ENCODE results near the gene CUL9.

The CUL9 gene

DNA sequence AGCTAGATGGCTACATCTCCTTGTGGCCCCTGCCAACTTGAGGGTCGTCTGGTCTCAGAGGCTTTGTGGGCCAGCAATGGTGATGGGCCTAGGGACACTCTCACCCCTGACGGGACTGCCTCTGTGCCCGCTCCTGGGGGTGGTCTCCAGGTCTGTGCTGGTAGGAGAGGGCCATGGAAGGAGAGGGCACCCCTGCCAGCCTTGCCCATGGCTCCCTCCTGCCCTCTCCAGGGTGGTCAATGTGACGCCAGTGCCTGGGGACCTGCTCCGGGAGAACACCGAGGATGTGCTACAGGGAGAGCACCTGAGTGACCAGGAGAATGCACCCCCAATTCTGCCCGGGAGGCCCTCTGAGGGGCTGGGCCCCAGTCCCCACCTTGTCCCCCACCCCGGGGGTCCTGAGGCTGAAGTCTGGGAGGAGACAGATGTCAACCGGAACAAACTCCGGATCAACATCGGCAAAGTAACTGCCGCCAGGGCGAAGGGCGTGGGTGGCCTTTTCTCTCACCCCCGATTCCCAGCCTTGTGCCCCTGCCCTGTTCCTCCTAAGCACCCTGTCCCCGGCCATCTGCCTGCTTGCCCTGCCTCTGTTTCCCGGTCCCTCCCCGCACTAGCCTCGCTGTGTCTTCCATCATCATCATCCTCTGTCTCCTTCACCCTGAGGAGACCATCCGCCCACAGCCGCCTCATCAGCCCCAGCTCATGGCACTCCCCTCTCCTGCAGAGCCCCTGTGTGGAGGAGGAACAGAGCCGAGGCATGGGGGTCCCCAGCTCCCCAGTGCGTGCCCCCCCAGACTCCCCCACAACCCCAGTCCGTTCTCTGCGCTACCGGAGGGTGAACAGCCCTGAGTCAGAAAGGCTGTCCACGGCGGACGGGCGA is 77.1 kb downstream of the CUL9 start:
- DNase-seq, result no peak

DNA sequence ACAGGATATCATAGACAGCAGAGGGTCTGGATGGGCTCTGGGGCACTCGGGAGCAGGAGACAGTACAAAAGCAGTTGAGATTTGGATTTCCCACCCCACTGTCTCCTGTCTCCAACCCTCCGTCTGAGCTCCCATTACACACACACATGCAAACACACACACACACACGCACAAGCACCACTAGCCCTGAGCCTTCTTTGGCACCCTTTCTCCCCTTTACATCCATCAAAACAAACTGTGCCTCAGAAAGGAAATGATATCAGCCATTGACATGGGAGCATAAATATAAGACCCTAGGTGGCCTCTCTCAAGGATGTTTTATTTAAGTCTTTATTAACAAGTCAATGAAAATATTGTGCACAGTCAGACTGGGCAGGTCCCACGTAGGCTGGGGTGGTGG is 78.8 kb downstream of the CUL9 start:
- no peak for DNase-seq

DNA sequence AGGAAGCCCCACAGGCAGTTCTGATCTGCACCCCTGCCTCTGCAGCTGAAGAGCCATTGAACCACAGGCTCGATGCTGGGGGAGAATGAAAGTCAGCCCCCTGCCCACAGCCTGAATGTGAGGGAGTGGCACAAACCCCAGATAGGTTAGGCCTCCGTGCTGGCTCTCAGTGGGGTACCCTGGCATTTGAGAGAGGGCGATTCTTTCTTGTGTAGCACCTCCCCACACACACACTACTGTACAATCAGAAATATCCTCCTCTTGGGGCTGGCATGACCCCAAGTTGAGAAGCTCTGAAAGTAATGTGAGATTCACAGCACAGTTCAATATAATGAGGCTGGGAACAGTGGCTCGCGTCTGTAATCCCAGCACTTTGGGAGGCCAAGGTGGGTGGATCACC is 79.2 kb downstream of the CUL9 start:
- DNase-seq, result no peak

DNA sequence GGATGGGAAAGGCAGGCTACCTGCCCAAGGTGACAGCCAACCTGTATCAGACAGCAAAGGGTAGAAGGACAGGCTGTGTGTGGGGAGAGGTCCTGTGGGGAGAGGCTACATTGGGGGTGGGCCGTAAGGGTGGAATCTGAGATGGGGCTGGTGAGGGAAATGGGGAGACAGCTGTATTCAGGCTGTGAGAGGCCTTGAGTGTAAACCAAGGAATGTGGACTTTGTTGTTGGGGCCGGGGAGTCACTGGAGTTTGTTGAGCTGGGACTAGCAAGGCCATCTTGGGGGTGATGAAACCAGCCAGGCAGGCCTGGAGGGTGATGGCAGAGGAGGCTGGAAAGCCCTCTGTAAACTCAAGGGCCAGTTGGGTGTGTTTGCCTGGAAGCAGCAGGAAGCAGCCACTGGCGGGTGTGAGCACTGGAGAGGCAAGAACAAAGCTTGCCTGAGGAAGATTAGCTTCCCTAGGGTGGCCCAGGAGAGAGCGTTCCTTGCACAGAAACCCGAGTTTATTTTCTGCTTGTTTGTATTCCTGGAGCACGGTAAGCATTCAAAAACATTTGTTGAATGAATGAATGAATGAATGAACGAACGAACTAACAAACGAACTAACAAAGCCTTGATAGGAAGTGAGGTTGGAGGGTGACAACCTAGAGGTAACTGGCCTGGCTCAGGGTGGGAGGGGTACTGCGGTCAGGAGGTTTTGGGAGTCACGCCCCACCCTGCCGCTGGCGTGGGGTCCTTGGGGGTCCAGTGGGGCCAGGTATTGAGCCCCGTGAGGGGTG is 80.2 kb downstream of the CUL9 start:
- DNase-seq, result no peak

DNA sequence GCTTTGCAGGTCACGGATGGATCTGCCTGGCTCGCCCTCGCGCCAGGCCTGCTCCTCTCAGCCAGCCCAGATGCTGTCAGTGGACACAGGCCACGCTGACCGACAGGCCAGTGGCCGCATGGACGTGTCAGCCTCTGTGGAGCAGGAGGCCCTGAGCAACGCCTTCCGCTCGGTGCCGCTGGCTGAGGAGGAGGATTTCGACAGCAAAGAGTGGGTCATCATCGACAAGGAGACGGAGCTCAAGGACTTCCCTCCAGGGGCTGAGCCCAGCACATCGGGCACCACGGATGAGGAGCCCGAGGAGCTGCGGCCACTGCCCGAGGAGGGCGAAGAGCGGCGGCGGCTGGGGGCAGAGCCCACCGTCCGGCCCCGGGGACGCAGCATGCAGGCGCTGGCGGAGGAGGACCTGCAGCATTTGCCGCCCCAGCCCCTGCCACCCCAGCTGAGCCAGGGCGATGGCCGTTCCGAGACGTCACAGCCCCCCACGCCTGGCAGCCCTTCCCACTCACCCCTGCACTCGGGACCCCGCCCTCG is 80.9 kb downstream of the CUL9 start:
- no peak for DNase-seq

DNA sequence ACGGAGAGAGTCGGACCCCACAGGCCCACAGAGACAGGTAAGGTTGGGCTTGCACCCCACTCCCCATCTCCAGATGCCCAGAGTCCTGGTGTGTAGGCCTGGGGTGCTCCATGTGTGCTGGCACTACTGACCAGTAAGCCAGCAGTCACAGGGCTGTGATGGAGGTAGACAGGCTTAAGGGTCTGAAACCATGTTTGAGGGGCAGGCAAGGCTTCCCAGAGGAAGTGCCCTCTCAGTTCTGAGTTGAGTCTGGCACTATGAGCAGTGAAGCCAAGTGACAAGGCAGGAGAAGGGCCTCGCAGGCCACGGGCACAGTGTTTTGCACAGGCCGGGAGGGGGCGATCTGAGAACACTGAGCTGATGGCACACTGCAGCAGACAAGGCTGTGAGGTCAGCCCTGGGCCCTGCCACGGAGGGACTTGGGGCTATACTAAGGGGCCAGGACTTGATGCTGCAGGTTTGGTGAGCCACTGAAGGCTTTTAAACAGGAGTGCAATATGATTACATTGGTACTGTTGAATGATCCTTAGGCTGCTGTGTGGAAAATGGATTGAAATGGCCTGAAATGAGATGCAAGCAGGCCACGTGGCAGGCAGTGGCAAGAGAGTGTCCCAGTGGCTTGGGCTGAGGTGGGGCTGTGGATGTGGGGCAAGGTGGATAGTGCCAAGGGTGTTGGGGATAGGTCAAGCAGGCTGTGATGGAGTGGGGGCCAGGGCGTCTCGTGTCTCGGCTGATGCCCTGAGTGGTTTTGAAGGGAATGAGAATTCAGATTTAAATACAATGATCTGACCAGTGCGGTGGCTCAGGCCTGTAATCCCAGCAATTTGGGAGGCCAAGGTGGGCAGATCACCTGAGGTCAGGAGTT is 81.5 kb downstream of the CUL9 start:
- DNase-seq, result peak; percentile 77

DNA sequence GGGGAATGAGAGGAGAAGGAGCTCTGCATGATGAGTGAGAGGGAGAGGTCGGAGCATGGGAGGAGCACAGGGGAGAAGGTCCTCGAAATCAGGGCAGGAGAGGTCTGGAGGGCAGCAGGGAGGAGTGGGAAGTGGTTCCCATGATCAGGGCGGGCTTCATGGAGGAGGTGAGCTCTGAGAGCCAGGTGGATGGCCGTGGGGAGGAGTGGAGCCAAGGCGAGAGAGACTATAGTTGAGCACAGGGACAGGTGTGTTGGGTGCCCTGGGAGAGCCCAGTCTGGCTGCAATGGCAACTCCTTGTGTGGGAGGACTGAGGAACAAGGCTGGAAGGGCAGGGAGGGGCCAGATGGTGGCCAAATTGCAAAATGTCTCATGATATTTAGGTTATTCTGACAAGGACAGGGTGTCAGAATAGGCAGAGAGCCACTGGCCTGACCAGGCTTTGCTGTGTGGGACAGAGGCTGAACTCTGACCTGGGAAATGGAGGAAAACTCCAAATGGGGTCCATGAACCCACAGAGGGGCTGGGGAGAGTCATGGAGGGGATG is 82.7 kb downstream of the CUL9 start:
- DNase-seq, result no peak

DNA sequence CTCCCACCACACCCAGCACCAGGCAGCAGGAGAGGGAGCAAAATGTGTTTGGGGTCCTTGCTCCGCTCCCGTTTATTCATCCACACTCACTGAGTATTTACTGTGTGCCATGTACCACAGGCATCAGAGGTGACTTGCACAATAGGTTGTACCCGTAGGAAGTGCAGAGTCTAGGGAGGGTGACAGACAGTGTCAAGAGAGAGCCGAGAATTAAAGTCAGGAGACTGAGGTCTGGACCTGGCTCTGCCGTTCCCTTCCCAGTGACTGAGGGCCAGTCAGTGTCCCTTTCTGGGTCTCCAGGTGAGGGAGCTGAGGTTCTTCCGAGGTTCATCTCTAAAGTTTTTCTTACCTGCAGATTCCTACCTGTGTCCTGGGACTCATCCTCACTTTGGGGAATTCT is 83.6 kb downstream of the CUL9 start:
- no peak for DNase-seq

DNA sequence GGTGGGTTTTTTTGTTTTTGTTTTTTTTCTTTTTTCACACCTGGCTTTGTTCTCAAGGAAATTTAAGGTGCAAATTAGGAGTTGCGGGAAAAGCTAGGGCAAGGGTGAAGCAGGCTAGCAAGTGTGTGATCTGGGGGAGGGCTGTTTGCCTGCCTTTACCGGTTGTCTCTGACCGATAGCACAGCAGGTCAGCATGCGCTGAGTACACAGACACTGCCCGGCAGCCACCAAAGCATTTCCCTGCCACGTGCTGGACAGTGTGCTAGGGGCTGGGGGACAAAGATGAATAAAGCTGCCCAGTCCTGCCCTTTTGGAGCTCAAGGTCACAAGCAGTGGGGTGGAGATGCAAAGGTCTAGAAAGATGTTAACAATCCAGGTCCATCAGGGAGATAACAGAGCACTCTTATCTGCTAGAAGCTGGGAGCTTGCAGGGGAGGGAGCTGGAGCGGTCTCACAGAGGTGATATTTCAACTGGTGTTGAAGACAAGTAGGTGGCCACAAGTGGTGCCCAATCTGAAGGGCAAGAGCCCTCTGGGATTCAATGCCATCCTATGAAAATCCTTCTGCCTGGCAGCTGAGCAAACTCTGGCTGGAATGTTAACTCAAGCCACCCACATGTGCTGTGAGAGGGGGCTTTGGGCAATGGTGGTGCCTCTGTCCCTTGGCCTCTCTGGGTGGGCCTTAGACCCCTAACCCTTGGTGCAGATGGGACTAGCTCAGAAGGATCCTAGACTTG is 85.8 kb downstream of the CUL9 start:
- DNase-seq, result no peak

DNA sequence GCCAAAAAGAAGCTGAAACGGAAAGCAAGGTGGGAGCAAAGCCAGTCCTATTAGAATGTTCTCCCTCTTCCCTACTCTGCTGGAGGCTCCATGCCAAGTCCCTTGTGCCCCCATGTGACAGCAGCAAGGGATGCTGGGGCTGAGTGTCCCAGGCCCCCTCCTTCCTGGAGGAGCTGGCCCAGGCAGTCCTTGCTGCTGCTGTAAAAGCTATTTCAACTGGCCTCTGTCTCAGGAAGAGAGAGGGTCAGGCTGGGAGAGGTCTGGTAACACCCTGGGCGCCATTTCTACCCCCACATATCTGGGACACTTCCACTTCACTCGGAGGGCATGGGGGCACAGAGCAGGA is 86.3 kb downstream of the CUL9 start:
- DNase-seq, result peak; percentile 35

DNA sequence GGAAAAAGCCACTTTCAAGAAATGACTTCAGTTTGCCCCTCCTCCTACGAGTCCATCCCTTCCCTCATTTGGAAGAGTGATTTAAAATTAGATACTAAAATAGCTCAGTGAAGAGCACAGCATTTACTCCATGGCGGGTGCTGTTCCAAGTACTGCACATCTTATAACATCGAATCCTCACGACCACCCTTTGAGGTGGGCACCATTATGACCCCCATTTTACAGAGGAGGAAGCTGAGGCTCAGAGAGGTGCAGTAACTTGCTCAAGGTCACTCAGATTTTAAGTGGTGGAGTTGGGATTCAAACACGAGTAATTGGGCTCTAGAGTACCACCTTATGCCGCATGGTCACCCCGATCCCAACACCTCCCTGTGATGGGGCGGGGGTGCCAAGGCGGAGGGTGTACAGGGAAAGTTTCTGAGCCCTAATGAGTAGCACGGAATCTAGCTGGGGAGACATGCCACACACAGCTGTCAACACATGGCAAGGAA is 86.8 kb downstream of the CUL9 start:
- DNase-seq, result peak; percentile 21

DNA sequence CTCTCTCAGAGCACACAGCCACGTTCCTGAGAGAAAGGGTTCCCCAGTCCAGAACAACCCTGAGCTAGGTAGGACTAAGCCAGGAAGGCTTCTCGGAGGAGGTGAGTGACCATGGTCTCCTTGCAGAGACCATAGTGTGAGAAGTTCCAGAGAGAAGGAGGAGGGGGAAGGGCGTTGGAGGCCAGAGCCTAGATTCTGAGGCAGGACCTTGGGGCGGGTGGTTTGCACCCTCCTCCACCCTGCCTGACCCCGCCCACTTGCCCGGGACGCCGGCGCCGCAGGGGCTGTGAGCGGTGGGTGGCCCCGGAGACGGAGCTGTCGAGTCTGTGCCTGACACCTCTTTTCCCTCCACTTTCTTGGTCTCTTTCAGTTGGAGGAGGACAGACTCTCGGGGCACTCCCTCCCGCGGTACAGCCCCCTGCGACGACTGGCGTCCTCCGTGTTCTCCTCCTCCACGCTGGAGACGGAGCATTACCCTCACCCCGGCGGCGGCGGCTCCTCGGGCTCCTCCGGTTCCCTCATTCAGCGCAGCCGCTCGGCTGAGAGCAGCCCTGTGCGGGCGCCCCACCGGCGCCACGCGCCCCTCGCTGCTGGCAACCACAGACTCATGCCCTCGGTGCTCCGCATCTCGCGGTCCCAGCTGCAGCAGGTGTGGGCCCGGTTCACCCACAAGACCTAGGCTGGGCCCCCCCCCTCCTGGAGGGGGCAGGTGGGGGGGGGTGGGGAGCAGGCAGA is 87.4 kb downstream of the CUL9 start:
- DNase-seq, result peak; percentile 34

DNA sequence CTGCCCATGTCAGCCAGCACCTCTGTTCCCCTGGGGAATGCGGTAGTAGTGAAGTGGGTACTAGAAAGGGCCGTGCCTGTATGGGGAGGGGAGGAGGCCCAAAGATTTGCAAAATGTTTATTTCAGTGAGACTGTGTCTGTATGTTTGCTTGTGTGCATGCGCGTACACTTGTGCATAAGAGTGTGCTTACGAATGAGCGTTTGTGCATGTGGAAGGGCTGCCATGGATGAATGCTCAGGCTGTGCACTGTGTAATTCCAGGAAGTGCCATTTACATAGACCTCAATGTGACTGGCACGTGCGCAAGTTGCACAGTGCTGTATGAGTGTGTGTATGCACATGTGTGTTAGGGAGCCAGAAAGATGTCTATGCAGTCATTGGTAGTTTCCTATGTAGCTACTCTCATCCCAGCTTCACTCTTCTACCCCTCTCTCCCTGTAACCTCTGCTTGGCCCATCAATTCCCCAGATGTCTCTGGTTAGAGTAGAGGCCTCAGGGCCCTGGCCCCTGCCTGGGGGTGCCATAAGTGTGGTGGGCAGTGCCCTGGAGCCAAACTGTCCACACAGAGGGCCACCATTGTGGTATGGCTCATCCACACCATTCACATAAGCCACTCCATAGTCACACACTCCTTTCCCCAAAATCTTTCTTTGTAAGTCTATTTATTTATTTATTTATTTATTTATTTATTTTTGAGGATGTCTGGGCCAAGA is 89.3 kb downstream of the CUL9 start:
- no peak for DNase-seq

DNA sequence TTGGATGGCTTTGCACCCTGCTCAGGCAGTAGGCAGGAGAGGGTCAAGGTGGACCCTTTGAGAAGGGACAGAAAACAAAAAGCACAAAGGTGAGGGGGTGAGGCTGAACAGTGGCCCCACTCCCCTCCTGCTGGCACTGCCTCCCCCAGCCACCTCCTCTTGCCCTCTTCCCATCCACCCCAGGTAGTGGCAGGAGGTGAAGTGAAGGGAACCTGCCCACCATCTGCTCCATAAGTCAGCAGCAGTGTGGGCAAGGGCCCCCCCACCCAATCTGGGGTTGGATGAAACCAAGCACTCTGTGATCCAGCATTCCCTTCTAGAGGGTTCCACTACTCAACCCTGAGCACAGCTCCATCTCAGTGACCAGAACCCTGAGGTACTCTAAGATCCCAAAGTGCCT is 89.9 kb downstream of the CUL9 start:
- no peak for DNase-seq

DNA sequence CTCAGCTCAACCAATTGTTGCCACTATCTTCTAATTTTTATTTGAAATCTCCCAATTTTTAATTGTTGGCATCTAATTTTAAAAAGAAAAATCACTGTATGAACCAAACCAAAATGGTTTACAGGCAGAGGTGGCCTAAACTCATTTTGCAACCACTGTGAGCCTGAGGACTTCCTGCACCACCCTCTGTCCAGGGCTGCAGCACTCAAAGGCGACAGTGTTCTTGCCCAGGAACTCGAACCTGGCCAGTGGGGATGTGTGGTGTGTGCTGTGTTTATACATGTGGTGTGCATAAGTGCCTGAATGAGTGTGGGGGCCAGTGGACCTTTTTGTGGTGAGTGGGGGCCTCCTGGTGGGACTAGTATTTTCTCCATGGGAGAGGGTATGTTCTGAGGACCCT is 91.7 kb downstream of the CUL9 start:
- DNase-seq, result no peak

All from left hindlimb (tissue), 1 donor.